Stimulated activated CD8-positive, alpha-beta memory T cell treated with anti-CD3 and anti-CD28 coated beads, Interleukin-7, amount 100 ng/mL, for 4 hours (primary cell): ENCODE measurements around the gene CARMIL3.
A peak's percentile ranks its signal among the peaks of the same experiment; 100 is the strongest.

ENCODE experiments used
- DNase-seq, 2 donors: peaks; one replicate each; pipeline ENCODE4 v3.0.0-alpha.2; 2020; ENCODE audit warnings: low read depth in 2 of 2

Gene CARMIL3

DNA sequence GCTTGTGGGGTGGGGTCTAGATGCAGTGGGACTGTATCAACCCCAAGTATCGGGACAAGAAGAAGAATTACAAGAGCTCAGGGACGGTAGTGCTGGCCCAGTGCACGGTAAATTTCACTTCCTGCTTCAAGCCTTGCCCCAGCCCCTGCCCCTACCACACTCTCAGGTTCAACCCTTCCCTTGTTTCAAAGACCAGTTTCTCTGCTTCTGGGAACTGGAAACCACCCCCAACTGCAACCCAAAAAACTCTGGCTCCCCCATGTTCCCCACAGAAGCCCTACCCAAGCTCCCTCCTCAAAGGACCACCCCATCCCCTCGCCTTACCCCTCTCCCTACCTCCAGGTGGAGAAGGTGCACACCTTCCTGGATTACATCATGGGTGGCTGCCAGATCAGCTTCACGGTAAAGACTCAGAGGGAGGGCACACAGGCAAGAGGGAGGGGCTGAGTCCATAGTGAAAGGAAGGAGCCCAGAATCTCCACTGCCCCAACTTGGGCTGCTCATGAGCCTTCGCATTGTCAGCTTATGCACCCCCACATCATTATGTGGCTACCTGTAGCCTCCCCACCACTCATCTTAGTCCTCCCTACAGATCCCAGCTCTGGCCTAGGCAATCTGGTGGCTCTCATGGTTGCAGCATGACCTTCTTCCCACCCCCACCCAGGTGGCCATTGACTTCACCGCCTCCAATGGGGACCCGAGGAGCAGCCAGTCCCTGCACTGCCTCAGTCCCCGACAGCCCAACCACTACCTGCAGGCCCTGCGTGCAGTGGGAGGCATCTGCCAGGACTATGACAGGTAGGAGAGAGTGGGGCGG is 23.9 kb downstream of the CARMIL3 start:
- no peak for DNase-seq

- no peak for DNase-seq
These were observed 24.4 kb downstream of the CARMIL3 start for GRCh38 chr14:24076302-24076601.

- DNase-seq = no peak
These were observed 25.3 kb downstream of the CARMIL3 start for GRCh38 chr14:24077086-24077485.

- DNase-seq = no peak
These were observed 26.3 kb downstream of the CARMIL3 start for GRCh38 chr14:24078146-24078545.

- DNase-seq = no peak
These were observed 27.8 kb downstream of the CARMIL3 start for GRCh38 chr14:24079491-24080141.

- DNase-seq = no peak
These were observed 28.3 kb downstream of the CARMIL3 start for GRCh38 chr14:24080142-24080530.

GRCh38 chr14:24080888-24081738 is 29.3 kb downstream of the CARMIL3 start:
- peak; percentile 30 to 61 for DNase-seq

- no peak for DNase-seq
These were observed 30.0 kb downstream of the CARMIL3 start for GRCh38 chr14:24081739-24082211.

GRCh38 chr14:24082411-24083080 is 30.7 kb downstream of the CARMIL3 start:
- no peak for DNase-seq

GRCh38 chr14:24083462-24083861 is 31.7 kb downstream of the CARMIL3 start:
- DNase-seq = no peak

- DNase-seq = no peak
These were observed 32.6 kb downstream of the CARMIL3 start for GRCh38 chr14:24084440-24084839.

DNA sequence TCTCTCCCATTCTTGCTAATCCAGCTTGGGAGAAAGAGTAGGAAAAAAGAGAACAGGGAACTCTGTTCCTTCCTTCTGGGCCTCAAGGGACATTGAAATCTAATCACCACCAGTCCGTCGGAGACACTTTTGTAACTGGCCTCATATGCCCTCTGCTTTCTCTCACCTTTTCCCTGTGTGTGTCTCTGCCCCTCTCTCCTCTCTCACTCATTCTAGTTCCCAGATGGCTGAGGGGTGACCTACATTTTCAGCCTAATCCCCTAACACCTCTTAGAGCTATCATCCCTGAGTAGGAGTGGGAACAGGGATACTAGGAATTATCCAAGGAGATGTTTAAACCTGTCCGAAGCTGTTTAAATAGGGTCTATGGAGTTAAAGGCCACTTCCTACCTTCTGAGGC is 33.4 kb downstream of the CARMIL3 start:
- DNase-seq = no peak

DNA sequence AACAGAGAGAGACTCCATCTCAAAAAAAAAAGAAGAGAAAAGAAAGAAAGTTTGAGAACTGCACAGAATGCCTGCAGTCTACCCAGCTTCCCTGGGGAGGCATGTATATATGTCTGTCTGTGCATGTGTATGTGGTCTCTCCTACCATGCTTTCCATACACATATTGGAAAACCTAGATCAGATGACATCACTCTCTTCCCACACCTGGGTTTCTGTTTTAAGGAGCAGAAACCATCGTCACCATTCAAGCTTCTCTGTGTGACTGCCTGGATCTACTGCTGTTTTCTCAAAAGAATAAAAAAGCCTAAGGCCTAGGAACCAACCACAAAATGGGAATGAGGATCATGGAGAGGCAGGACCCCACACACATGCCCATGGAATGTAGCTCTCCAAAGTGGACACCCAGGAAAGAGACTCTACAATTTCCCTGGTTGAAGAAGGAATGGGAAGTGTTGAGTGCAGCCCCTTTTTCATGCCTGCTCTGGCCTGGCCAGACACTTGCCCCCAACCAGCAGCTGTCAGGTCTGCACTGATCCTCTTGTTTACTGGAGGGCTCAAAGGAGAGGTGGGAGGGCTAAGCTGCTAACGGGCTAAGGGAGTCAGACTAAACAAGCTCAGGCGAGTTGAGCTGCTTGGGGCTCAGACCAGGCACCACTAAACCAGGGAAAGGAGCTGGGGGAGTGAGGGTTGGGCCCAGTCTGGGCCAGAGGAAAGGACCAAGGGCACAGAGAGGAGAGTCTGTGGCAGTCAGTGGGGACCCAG is 34.6 kb downstream of the CARMIL3 start:
- DNase-seq = no peak

GRCh38 chr14:24087004-24087403 is 35.2 kb downstream of the CARMIL3 start:
- no peak for DNase-seq

DNA sequence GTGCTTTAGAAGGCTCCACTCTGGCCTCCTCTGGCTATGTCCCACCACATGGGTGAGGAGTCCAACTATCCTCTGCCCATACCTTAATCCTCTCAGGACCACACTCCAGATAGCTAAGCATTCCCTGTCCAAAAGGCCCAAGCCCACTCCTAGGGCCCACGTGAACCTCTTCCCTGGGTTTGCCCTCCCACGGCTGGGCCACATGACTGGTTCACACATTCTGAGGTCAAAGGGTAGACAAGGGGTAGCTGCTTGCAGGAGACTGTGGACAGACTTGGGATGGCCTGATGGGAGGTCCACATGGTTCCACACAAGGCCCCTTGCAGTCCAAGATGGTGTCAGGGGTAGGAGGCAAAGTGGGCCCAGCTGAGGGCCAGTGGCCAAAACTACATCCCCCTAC is 36.3 kb downstream of the CARMIL3 start:
- no peak for DNase-seq

GRCh38 chr14:24089890-24090289 is 38.1 kb downstream of the CARMIL3 start:
- DNase-seq = no peak

DNA sequence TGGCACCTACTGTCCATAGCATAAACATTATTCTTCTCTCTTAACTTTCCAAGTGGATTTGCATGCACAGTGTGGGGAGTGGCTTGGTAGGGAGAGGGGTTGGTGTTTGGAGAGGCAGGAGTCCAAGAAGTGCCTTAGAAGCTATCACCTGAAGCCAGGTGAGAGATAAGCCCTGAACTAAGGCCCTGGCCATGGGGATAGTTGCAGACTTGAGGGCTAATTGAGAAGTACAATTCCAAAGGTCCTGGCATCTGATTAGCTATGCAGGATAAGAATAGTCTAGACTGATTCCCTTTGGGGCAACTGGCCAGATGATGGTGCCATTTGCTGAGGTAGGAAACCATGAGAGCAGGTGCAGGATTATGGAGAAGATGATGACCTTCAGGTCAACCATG is 40.3 kb downstream of the CARMIL3 start:
- DNase-seq = no peak

GRCh38 chr14:24092505-24093206 is 40.8 kb downstream of the CARMIL3 start:
- DNase-seq = no peak

DNA sequence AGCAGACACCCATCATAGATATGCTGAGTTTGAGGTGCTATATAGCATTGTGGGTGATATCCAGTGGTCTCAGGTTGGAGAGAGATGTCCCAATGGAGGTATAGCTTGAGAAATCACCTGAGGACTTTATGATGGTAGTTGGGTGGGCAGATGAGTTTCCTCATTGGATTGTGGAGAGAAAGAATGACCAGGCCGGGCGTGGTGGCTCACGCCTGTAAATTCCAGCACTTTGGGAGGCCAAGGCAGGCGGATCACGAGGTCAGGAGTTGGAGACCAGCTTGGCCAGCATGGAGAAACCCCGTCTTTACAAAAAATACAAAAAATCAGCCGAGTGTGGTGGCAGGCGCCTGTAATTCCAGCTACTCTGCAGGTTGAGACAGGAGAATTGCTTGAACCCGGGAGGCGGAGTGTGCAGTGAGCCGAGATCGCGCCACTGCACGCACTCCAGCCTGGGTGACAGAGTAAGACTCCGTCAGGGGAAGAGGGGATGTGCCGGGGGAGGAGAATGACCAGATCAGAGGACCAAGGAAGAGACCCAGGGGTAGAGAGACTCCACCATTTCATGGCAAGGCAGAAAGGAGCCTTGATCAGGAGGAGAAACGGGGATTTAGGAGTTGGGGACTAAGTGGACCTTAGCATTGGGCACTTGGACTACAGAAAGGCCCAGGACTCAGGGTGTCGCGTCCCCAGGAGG is 41.5 kb downstream of the CARMIL3 start:
- DNase-seq = no peak
